ENCODE data around the gene ZNF750. TPM values are rescaled to one million over a fixed set of nuclear protein-coding genes. Genes with fewer than 3 reads are reported as not detected.

ZNF750 gene
- total and polyA plus RNA-seq, 12 donors, result 0.07 to 0.20 (median 0.11) TPM; not detected in 8

- peak overlapping the region in 1 of 5 donors; percentile 74 for H3K27ac ChIP-seq
- no peak for TF ChIP-seq POLR2A (IDR thresholded peaks at IDR 0.05)
- TF ChIP-seq CTCF (IDR thresholded peaks at IDR 0.05), result no peak
- 81 to 87% (median 85%) methylated on average over 9 of the region's 9 CpGs for WGBS, 4 donors
- no peaks in the 10 kb centered on the region for H3K27me3 ChIP-seq
- no peak overlapping the region for H3K4me3 ChIP-seq
- H3K9me3 ChIP-seq (replicated peaks in 1 of 3), result no peaks in the 10 kb centered on the region
- peaks cover 0 to 13% of the 10 kb centered on the region in 2 donors for H3K4me1 ChIP-seq (replicated peaks in 1 of 2)
- peaks cover 0 to 9% of the 10 kb centered on the region in 2 donors for H3K36me3 ChIP-seq (replicated peaks in 1 of 2)
- no peak for DNase-seq
- intact Hi-C loops (cut with DNase I), result no loop called here
Observed at GRCh38 chr17:82865774-82866395, 26.1 kb upstream of the ZNF750 start.

GRCh38 chr17:82865274-82865673, 25.5 kb upstream of the ZNF750 start:
- Histone ChIP-seq H3K4me1 (replicated peaks in 1 of 2) (peaks cover 0 to 16% of the 10 kb centered on the region in 2 donors), H3K9me3 (replicated peaks in 1 of 3) (no peaks in the 10 kb centered on the region), H3K27ac (no peak overlapping the region), H3K27me3 (no peaks in the 10 kb centered on the region), H3K4me3 (no peak overlapping the region), H3K36me3 (replicated peaks in 1 of 2) (peaks cover 0 to 2% of the 10 kb centered on the region in 2 donors)
- WGBS, 4 donors, result 81 to 88% (median 85%) methylated on average over 3 to 23 of the region's 23 CpGs
- no peak for DNase-seq
- intact Hi-C loops (cut with DNase I), result no loop called here
- TF ChIP-seq POLR2A (IDR thresholded peaks at IDR 0.05), result no peak
- TF ChIP-seq CTCF (IDR thresholded peaks at IDR 0.05), result no peak

- Histone ChIP-seq H3K4me1 (replicated peaks in 1 of 2) (peaks cover 5 to 21% of the 10 kb centered on the region in 2 donors), H3K27ac (peak overlapping the region in 2 of 5 donors; percentile 47 to 49), H3K4me3 (no peak overlapping the region), H3K27me3 (no peaks in the 10 kb centered on the region), H3K9me3 (replicated peaks in 1 of 3) (no peaks in the 10 kb centered on the region), H3K36me3 (replicated peaks in 1 of 2) (no peaks in the 10 kb centered on the region)
- intact Hi-C loops (cut with DNase I), result no loop called here
- TF ChIP-seq POLR2A (IDR thresholded peaks at IDR 0.05) (no peak), CTCF (IDR thresholded peaks at IDR 0.05) (no peak)
- 78 to 100% (median 81%) methylated on average over 1 to 16 of the region's 16 CpGs for WGBS, 4 donors
- no peak for DNase-seq
Observed at GRCh38 chr17:82864713-82865248, 25.0 kb upstream of the ZNF750 start.

GRCh38 chr17:82863941-82864712, 24.3 kb upstream of the ZNF750 start:
- Histone ChIP-seq H3K36me3 (replicated peaks in 1 of 2) (no peaks in the 10 kb centered on the region), H3K27ac (peak overlapping the region in 2 of 5 donors; percentile 47 to 49), H3K4me3 (no peak overlapping the region), H3K27me3 (no peaks in the 10 kb centered on the region), H3K4me1 (replicated peaks in 1 of 2) (peaks cover 11 to 28% of the 10 kb centered on the region in 2 donors), H3K9me3 (replicated peaks in 1 of 3) (no peaks in the 10 kb centered on the region)
- WGBS, 4 donors, result 50 to 59% (median 56%) methylated on average over 14 to 18 of the region's 18 CpGs
- intact Hi-C loops (cut with DNase I), result no loop called here
- TF ChIP-seq POLR2A (IDR thresholded peaks at IDR 0.05) (no peak), CTCF (IDR thresholded peaks at IDR 0.05) (no peak)
- DNase-seq, result peak in 6 of 7 donors; percentile 57 to 77 (median 60)
